Esophagus squamous epithelium (tissue), 4 donors: ENCODE results near the gene RPL13A.

Experiments
- POLR2A ChIP-seq, 4 donors: fragments of 450-650 bp; IDR thresholded peaks; one replicate each; pipeline ENCODE4 v1.6.1; 2017; ENCODE audit warnings: antibody characterized with exemption in 4 of 4, mild to moderate bottlenecking in 4 of 4, moderate library complexity in 3 of 4
- TF ChIP-seq, protein P1 (sequence below), 6 experiments: fragments of 450-650 bp in 4 of 6; fragments of 200-600 bp in 2 of 6; sonication (generic) in 2 of 6; IDR thresholded peaks; one replicate each; pipeline ENCODE4 v1.5.1; 2016 to 2019; ENCODE audit warnings: antibody characterized with exemption in 6 of 6, mild to moderate bottlenecking in 4 of 6, moderate library complexity in 4 of 6

- TF ChIP-seq, protein P1, sequence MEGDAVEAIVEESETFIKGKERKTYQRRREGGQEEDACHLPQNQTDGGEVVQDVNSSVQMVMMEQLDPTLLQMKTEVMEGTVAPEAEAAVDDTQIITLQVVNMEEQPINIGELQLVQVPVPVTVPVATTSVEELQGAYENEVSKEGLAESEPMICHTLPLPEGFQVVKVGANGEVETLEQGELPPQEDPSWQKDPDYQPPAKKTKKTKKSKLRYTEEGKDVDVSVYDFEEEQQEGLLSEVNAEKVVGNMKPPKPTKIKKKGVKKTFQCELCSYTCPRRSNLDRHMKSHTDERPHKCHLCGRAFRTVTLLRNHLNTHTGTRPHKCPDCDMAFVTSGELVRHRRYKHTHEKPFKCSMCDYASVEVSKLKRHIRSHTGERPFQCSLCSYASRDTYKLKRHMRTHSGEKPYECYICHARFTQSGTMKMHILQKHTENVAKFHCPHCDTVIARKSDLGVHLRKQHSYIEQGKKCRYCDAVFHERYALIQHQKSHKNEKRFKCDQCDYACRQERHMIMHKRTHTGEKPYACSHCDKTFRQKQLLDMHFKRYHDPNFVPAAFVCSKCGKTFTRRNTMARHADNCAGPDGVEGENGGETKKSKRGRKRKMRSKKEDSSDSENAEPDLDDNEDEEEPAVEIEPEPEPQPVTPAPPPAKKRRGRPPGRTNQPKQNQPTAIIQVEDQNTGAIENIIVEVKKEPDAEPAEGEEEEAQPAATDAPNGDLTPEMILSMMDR (IDR thresholded peaks at IDR 0.05): no peak
- no peak for TF ChIP-seq POLR2A (IDR thresholded peaks at IDR 0.05)
These were observed 9.2 kb downstream of the RPL13A start for GRCh38 chr19:49496574-49497008.
